ENCODE measurements around the gene DLX5. TPM values are rescaled to one million over a fixed set of nuclear protein-coding genes. Genes with fewer than 3 reads are reported as not detected.
"Not testable (repeated sequence)": the region's sequence is repeated elsewhere in the genome, so short reads cannot be mapped to it uniquely, and the experiment has no call there.

The DLX5 gene
- total RNA-seq = not detected

DNA sequence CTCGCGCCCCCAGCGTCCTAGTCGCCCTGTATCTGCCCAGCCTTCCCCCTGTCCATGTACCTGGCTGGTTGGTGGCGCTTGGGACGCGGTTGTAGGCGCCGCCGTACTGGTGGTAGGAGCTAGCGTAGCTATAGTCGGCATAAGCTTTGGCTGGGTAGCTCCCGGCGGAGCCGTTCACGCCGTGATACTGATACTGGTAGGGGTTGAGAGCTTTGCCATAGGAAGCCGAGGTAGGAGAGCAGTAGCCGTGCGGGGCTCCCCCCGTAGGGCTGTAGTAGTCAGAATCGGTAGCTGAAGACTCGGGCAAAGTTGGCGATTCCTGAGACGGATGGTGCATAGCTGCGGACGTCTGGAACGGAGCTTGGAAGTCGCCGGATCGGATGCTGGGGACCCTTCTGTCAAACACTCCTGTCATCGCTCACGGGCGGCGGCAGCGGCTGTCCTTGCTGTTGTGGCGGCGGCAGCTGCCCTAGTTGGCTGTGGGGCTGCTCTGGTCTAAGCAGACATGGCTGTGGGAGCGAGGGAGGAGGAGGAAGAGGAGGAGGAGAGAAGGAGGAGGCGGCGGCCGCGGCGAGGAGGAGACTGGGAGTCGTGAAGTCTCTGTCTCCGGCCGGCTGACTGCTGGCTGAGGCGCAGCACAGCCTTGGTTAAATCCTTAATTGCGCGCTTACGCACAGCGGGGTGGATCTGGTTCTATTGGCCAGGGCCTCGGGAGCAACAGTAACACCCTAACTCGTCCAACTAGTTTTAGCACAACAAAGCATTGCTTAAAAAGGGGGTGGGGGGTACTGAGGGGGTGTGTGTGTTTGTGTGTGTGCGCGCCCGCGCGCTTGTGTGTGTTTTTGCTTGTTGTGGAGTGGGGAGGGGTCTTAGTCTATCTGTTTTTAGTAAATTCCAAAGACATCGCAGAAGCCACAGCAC, at the start of gene DLX5:
DLX5 (minus strand) TSS at position 623 of the 921 bp plus-strand sequence; CDS start at position 415, 208 bp downstream.
- DNase-seq (ENCODE audit: low spot score) (no peak), ATAC-seq (peak; percentile 12 to 21)
- Mint-ChIP-seq H3K9me3 (no peaks in the 10 kb centered on the region), H3K36me3 (no peaks in the 10 kb centered on the region), H3K27ac (no peak within 1 kb of the TSS), H3K4me3 (peak within 1 kb of the TSS; percentile 23), H3K27me3 (peaks cover 66 to 84% of the 10 kb centered on the region in 2 donors), H3K4me1 (ENCODE audit: low read depth in 2 of 2) (peaks cover 31 to 36% of the 10 kb centered on the region in 2 donors)

- peaks cover 44 to 51% of the 10 kb centered on the region in 2 donors for H3K27me3 Mint-ChIP-seq
- DNase-seq (ENCODE audit: low spot score); ATAC-seq; H3K4me3 Mint-ChIP-seq; H3K36me3 Mint-ChIP-seq; H3K4me1 Mint-ChIP-seq (ENCODE audit: low read depth in 2 of 2); H3K27ac Mint-ChIP-seq; H3K9me3 Mint-ChIP-seq: not testable (repeated sequence)
Observed at GRCh38 chr7:97072025-97072424, 47.4 kb upstream of the DLX5 start.

DNA sequence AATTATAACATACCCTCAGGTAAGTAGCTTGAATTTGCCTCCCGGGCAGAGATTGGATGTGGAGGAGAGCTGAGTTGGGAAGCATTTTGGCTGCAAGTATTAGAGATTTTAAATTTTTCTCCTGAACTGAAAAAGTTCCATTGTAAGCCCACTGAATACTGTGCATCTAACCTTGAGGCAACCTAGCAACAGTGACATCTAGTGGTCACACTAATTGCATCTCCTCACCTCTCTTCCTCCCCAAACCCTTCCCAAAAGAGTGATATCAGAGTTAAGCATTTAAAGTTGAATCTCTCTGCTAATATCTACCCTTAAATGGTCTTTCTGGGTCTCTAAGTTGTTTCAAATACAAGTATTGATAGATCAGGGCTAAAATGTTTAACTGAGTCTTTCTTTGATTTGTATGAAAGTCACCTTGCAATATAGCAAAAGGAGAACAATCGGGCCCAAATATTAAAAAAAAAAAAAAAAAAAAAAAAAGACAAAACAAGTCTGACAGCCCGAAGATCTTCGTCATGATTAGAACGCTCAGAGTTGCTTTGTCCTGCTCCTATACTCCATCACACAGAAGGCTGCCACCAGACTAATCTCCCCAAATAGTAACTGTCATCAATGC, 40.4 kb upstream of the DLX5 start:
- no peaks in the 10 kb centered on the region for H3K4me1 Mint-ChIP-seq (ENCODE audit: low read depth in 2 of 2)
- peaks cover 24 to 40% of the 10 kb centered on the region in 2 donors for H3K27me3 Mint-ChIP-seq
- no peaks in the 10 kb centered on the region for H3K36me3 Mint-ChIP-seq
- no peak overlapping the region for H3K27ac Mint-ChIP-seq
- H3K9me3 Mint-ChIP-seq = no peaks in the 10 kb centered on the region
- ATAC-seq = peak in 1 of 2 donors; percentile 66
- no peak for DNase-seq (ENCODE audit: low spot score)
- H3K4me3 Mint-ChIP-seq = no peak overlapping the region

DNA sequence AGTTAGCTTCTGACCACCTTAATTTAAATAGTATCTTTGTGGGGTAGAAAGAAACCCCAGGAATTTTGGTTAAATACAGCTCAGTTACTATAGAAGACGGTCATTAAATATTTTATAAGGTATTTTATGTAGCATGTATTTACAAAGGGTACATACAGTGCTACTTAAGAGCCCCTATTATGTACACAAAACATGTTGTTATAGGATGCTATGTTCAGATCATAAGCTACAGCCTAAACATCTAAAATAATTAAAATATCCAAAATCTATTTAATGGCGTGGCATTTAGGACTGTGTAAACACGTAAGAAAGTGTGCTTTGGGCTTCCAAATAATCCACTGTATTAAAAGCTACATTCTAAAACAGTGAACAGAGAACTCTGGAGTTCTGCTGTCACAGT, 39.4 kb upstream of the DLX5 start:
- H3K36me3 Mint-ChIP-seq = peaks cover 5% of the 10 kb centered on the region
- no peak overlapping the region for H3K27ac Mint-ChIP-seq
- peaks cover 21 to 50% of the 10 kb centered on the region in 2 donors for H3K27me3 Mint-ChIP-seq
- no peaks in the 10 kb centered on the region for H3K4me1 Mint-ChIP-seq (ENCODE audit: low read depth in 2 of 2)
- peaks cover 4% of the 10 kb centered on the region for H3K9me3 Mint-ChIP-seq
- ATAC-seq (no peak), DNase-seq (ENCODE audit: low spot score) (no peak)
- H3K4me3 Mint-ChIP-seq = no peak overlapping the region

DNA sequence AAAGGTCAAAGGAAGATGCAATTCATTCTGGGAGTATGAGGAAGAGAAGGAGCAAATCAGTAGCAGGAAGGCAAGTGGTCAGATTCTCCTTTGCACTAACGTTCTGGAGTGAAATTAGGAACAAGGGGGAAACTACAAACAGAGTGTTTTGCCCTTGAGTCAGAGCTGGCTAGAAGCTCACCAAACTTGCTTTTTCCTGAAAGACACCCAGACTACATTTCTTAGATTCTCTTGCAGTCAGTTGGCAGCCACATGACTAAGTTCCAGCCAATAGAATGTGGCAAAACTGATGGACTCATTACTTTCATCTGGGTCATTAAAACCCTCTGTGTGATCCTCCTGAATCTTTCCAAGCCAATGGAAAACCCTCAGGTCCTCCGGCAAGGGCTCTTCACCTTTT, 18.6 kb upstream of the DLX5 start:
- Mint-ChIP-seq H3K4me3 (no peak overlapping the region), H3K27me3 (peaks cover 32 to 53% of the 10 kb centered on the region in 2 donors), H3K27ac (no peak overlapping the region), H3K4me1 (ENCODE audit: low read depth in 2 of 2) (no peaks in the 10 kb centered on the region), H3K9me3 (no peaks in the 10 kb centered on the region), H3K36me3 (no peaks in the 10 kb centered on the region)
- no peak for ATAC-seq
- no peak for DNase-seq (ENCODE audit: low spot score)

- H3K36me3 Mint-ChIP-seq = no peaks in the 10 kb centered on the region
- H3K4me3 Mint-ChIP-seq = no peak overlapping the region
- no peak overlapping the region for H3K27ac Mint-ChIP-seq
- no peaks in the 10 kb centered on the region for H3K9me3 Mint-ChIP-seq
- H3K4me1 Mint-ChIP-seq (ENCODE audit: low read depth in 2 of 2) = no peaks in the 10 kb centered on the region
- DNase-seq (ENCODE audit: low spot score) (no peak), ATAC-seq (no peak)
- H3K27me3 Mint-ChIP-seq = peaks cover 28 to 42% of the 10 kb centered on the region in 2 donors
Observed at GRCh38 chr7:97039374-97040065, 14.9 kb upstream of the DLX5 start.

GRCh38 chr7:97034213-97034852, 9.7 kb upstream of the DLX5 start:
- H3K36me3 Mint-ChIP-seq; DNase-seq (ENCODE audit: low spot score); H3K4me3 Mint-ChIP-seq; H3K4me1 Mint-ChIP-seq (ENCODE audit: low read depth in 2 of 2); H3K9me3 Mint-ChIP-seq; H3K27ac Mint-ChIP-seq: not testable (repeated sequence)
- ATAC-seq = peak in 1 of 2 donors; percentile 45
- peaks cover 10 to 15% of the 10 kb centered on the region in 2 donors for H3K27me3 Mint-ChIP-seq

DNA sequence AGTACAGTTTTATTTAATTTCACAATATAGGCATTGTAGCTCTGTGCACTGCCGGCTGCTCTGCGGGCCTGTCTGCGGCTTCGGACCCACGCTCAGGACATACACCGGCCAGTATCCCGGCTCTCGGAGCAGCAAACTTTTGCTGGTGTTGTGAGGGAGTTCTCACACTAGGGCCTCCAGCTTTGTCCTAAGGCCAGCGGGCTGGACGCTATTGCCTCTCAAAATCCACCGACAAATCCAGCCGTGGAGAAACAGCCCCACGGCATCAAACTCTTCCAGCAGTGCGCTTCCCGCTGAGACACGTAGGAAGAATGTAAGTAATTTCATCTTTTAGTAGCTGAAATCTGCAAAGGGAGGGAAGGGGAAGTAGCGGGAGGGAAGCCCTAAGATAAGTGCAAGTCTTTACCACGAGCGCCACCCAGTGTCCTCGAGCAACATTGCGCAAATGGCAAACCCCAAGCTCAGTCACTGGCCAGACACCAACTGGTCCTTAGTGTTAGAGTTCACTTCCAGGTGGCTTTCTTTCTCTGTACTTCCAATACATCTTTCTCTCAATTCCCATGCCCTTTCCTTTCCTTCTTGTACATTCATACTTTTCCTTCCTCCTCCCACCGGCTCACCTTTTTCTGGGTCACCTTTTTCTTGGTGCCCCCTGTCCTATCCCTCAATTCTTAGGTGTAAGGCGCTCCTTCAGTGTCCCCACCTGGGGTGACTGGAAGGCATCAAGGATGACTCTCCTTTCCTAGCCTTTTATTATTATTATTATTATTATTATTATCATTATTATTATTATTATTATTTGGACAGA, 3.0 kb upstream of the DLX5 start:
- no peak overlapping the region for H3K27ac Mint-ChIP-seq
- no peak for DNase-seq (ENCODE audit: low spot score)
- no peaks in the 10 kb centered on the region for H3K36me3 Mint-ChIP-seq
- ATAC-seq = peak; percentile 75 to 82
- no peaks in the 10 kb centered on the region for H3K9me3 Mint-ChIP-seq
- peak overlapping the region; percentile 77 for H3K4me3 Mint-ChIP-seq
- peaks cover 54 to 75% of the 10 kb centered on the region in 2 donors for H3K27me3 Mint-ChIP-seq
- H3K4me1 Mint-ChIP-seq (ENCODE audit: low read depth in 2 of 2) = peaks cover 25 to 32% of the 10 kb centered on the region in 2 donors

DNA sequence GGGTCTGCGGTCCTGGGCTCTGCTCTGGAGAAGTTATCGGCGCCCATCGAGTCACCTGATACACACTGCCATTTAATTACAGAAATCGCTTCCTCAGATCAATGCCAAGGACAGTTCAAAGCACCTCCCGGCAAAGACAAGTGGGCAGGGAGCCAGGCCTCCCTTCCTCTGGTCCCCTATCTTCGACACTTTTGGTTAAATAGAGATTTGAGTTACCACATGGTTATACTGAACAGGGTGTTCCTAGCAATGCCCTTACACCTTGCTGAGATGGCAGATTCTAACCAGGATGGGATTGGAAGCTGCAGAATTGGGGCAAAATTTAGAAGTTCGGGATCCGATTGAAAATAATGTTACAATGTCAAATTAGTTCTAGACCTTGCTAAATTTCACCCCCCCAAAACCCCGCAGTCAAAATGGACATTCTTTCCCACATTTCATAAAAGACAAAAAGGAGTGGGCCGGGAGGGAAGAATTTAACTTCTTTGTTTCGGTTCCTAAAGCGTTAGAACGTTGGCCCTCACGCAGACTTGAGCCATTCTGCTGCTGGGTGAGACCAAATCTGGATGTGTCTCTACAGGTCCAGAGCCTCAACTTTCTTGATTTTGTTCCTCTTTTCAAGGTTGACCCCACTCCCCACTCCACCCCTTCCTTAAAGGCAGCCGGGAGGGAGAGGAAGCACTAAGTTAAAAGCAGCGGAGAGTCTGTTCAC, 2.2 kb upstream of the DLX5 start:
- ATAC-seq = no peak
- H3K9me3 Mint-ChIP-seq = no peaks in the 10 kb centered on the region
- H3K36me3 Mint-ChIP-seq = no peaks in the 10 kb centered on the region
- DNase-seq (ENCODE audit: low spot score) = no peak
- H3K4me1 Mint-ChIP-seq (ENCODE audit: low read depth in 2 of 2) = peaks cover 31 to 36% of the 10 kb centered on the region in 2 donors
- peak overlapping the region; percentile 77 for H3K4me3 Mint-ChIP-seq
- peaks cover 58 to 83% of the 10 kb centered on the region in 2 donors for H3K27me3 Mint-ChIP-seq
- no peak overlapping the region for H3K27ac Mint-ChIP-seq

GRCh38 chr7:97025983-97026714, 1.5 kb upstream of the DLX5 start:
- peak in 1 of 2 donors; percentile 13 for ATAC-seq
- Mint-ChIP-seq H3K27me3 (peaks cover 58 to 78% of the 10 kb centered on the region in 2 donors), H3K4me1 (ENCODE audit: low read depth in 2 of 2) (peaks cover 31 to 36% of the 10 kb centered on the region in 2 donors), H3K9me3 (no peaks in the 10 kb centered on the region), H3K27ac (no peak overlapping the region), H3K36me3 (no peaks in the 10 kb centered on the region), H3K4me3 (peak overlapping the region; percentile 77)
- no peak for DNase-seq (ENCODE audit: low spot score)

DNA sequence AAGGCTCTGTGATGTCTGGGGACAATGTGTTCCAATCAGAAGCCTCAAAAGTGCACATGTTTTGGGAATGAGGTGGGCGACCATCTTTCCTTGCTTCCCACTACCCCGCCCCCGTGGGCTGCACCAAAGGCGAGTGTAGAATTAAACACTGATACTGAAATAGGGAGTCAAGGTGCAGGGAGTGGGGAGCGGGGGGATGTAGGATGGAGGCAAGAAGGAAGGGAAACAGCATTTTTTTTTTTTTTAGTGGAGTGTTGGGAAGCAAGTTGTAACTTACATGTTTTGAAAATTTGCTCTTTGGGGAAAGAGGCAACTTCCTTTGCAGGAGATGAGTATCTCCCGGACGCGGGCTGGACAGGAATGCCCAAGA, 484 bp upstream of the DLX5 start:
- Mint-ChIP-seq H3K9me3 (no peaks in the 10 kb centered on the region), H3K4me1 (ENCODE audit: low read depth in 2 of 2) (peaks cover 31 to 36% of the 10 kb centered on the region in 2 donors), H3K27ac (no peak overlapping the region), H3K36me3 (no peaks in the 10 kb centered on the region), H3K4me3 (no peak overlapping the region), H3K27me3 (peaks cover 61 to 82% of the 10 kb centered on the region in 2 donors)
- ATAC-seq = no peak
- no peak for DNase-seq (ENCODE audit: low spot score)

Measured in natural killer cell treated with Interleukin-12 subunit alpha and Interleukin-12 subunit beta and Interleukin-15 and Interleukin-18, amount 100 ng/mL, for 72 hours (primary cell).